Heart left ventricle (tissue), 13 donors: ENCODE measurements around the gene ROBO3.

Source experiments
- CTCF ChIP-seq, 12 donors: fragments of 200-600 bp; sonication (generic) in 4 of 12; IDR thresholded peaks; one replicate each; pipeline versions ENCODE4 v1.5.0 to v1.8.0; 2018 to 2022; ENCODE audit warnings: antibody characterized with exemption in 12 of 12, mild to moderate bottlenecking in 5 of 12
- POLR2A ChIP-seq, 2 donors: fragments of 450-650 bp; IDR thresholded peaks; one replicate each; pipeline ENCODE4 v1.6.1; 2017; ENCODE audit warnings: antibody characterized with exemption in 2 of 2, mild to moderate bottlenecking in 2 of 2, moderate library complexity in 2 of 2
- donor health status: ischemic (EF 13 %, LVEDD 7.1; RV severe dilation, severe dysfunction).
- donor health status: DM: no; HTN: yes; CAD: no.
- donor health status: DM: no; HTN: no; CAD: no.
- donor health status: ischemic (EF 25% LVEDD 6.9; RV normal size, moderate dysfunction).
- donor health status: ischemic (EF 25% LVEDD 5.7; RV mildly dilated, moderate dysfunction).
- donor health status: ischemic (EF 35%, LVEDD 5.7; RV mildly dilated, moderate dysfunction).
- donor health status: nonischemic (EF 11% LVEDD 7.7; RV severe dilation, severe dysfunction).
- donor health status: DM: yes; HTN: yes; CAD: no.
- donor health status: PGD.
- donor health status: ischemic (EF 29% LVEDD 5.4; RV normal size, mild dysfunction).
- donor health status: nonischemic (EF 23%, LVEDD 6.1; RV moderate dilation, normal function).

GRCh38 chr11:124878759-124879492 is 13.7 kb downstream of the ROBO3 start:
- TF ChIP-seq CTCF (IDR thresholded peaks at IDR 0.05) = no peak
- TF ChIP-seq POLR2A (IDR thresholded peaks at IDR 0.05) = no peak
